Vagina (tissue), 2 donors: ENCODE data around the gene LRMDA. TPM values are rescaled to one million over a fixed set of nuclear protein-coding genes. Genes with fewer than 3 reads are reported as not detected.

ENCODE experiments used
- DNase-seq, 2 donors: peaks; one replicate each; pipeline ENCODE4 v3.0.0-alpha.2; 2017; ENCODE audit errors: extremely low spot score in 2 of 2
- H3K27ac ChIP-seq: fragments of 200-600 bp; sonication (generic); one replicate; pipeline ENCODE4 v1.5.1; 2019
- H3K27me3 ChIP-seq: fragments of 200-600 bp; sonication (generic); one replicate; pipeline ENCODE4 v1.5.1; 2019
- H3K36me3 ChIP-seq, 2 donors: fragments of 200-600 bp; sonication (generic); one replicate each; pipeline ENCODE4 v1.5.1; 2017 to 2019
- H3K4me1 ChIP-seq: fragments of 200-600 bp; sonication (generic); one replicate; pipeline ENCODE4 v1.5.1; 2019
- H3K4me3 ChIP-seq, 2 donors: fragments of 200-600 bp; sonication (generic); 1 replicate in 1 of 2; 2 replicates in 1 of 2; pipeline ENCODE4 v1.5.1; 2016 to 2019
- H3K9me3 ChIP-seq: fragments of 200-600 bp; sonication (generic); one replicate; pipeline ENCODE4 v1.5.1; 2019
- POLR2A ChIP-seq, 2 donors: fragments of 450-650 bp; IDR thresholded peaks; one replicate each; pipeline ENCODE4 v1.6.1; 2017; ENCODE audit warnings: antibody characterized with exemption in 2 of 2, mild to moderate bottlenecking in 2 of 2, moderate library complexity in 2 of 2
- POLR2AphosphoS5 ChIP-seq, 2 donors: sonication (generic); formaldehyde crosslinking; IDR thresholded peaks; one replicate each; pipeline ENCODE4 v1.9.0; 2017; ENCODE audit warnings: antibody characterized with exemption in 2 of 2, mild to moderate bottlenecking in 2 of 2, low read depth in 1 of 2; ENCODE audit not compliant: insufficient read depth in 1 of 2
- intact Hi-C: fragments of 100-400 bp; cut with DNase I; formaldehyde crosslinking; loops from one replicate; pipeline ENCODE4 v1.15.1; 2023
- total RNA-seq: library from RNA; depleted of rRNA; stranded (reverse); fragments of >200 nt; gene quantifications from one replicate; pipeline ENCODE4 v1.2.3, GENCODE V29; 2016
- TF ChIP-seq, protein P1 (sequence below), 3 experiments: fragments of 450-650 bp in 2 of 3; fragments of 200-600 bp in 1 of 3; sonication (generic) in 1 of 3; IDR thresholded peaks; one replicate each; pipeline ENCODE4 v1.5.1; 2017 to 2019; ENCODE audit warnings: antibody characterized with exemption in 3 of 3, mild to moderate bottlenecking in 2 of 3, moderate library complexity in 2 of 3

The LRMDA gene
- total RNA-seq, 1 donor from 2014 or later, result 22.6 TPM

DNA sequence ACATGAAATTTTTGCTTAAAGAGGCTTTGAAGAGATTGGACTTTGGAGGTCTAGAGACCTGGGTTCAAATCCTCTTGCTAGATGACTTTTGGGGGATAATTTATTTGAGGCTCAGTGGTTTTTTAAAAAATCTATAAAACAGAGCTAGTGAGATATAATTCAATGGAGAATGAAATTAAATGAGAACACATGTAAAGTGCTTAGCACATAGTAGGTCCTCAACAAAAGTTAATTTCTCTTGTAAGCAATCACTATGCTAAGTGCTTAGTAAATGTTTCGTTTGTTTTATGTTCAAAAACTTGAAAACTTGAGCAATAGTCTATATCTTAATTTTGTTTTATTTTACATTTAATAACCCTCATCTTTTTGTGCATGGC lies 64.8 kb downstream of the LRMDA start:
- no peak for TF ChIP-seq POLR2A (IDR thresholded peaks at IDR 0.05)
- TF ChIP-seq POLR2AphosphoS5 (IDR thresholded peaks at IDR 0.05; ENCODE audit: insufficient read depth in 1 of 2, low read depth in 1 of 2), result no peak
- TF ChIP-seq, protein P1, sequence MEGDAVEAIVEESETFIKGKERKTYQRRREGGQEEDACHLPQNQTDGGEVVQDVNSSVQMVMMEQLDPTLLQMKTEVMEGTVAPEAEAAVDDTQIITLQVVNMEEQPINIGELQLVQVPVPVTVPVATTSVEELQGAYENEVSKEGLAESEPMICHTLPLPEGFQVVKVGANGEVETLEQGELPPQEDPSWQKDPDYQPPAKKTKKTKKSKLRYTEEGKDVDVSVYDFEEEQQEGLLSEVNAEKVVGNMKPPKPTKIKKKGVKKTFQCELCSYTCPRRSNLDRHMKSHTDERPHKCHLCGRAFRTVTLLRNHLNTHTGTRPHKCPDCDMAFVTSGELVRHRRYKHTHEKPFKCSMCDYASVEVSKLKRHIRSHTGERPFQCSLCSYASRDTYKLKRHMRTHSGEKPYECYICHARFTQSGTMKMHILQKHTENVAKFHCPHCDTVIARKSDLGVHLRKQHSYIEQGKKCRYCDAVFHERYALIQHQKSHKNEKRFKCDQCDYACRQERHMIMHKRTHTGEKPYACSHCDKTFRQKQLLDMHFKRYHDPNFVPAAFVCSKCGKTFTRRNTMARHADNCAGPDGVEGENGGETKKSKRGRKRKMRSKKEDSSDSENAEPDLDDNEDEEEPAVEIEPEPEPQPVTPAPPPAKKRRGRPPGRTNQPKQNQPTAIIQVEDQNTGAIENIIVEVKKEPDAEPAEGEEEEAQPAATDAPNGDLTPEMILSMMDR (IDR thresholded peaks at IDR 0.05), result no peak
- Histone ChIP-seq H3K36me3 (no peaks in the 10 kb centered on the region), H3K9me3 (no peaks in the 10 kb centered on the region), H3K27me3 (no peaks in the 10 kb centered on the region), H3K4me1 (peaks cover 17% of the 10 kb centered on the region), H3K27ac (no peak overlapping the region), H3K4me3 (no peak overlapping the region)
- intact Hi-C loops, result no loop called here
- no peak for DNase-seq

DNA sequence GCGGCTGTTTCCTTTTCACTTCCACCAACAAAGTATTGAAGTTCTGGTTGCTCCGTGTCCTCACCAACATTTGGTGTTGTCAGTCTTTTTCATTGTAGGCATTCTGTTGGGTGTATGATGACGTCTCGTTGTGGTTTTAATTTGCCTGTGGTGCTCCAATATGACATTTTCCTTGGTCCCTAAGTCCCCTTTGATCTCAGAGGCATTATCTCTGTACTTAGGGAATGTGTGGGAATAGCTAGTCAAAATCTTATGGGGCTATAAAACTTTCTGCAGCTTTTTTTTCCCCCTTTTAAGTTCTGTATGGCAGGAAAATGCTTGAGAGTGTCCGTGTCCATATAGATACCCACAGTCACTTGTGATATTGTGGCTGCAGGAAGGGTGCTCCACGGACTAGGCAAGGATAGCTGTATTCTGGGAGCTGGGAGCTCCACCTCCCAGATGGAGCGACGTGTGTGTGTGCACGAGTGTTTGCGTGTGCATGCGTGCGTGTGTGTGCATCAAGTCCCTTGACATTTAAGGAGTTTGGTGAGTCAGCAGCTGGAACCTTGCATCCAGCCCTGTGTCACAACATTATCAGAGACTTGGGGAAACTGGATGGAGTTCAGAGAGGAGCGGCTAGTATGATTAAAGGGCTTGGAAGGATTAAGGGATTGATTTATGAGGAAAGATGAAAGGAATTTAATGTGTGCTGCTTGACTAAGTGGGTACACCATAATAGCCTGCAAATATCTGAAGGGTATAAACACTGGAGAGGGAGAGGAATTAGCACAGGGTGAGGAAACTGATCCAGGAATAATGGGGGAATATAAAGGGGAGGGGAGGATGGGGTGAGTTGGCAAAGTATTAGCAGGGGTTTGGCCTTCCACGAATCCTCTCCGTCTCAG lies 66.8 kb downstream of the LRMDA start:
- H3K4me3 ChIP-seq, result no peak overlapping the region
- H3K9me3 ChIP-seq, result no peaks in the 10 kb centered on the region
- no peaks in the 10 kb centered on the region for H3K36me3 ChIP-seq
- TF ChIP-seq POLR2A (IDR thresholded peaks at IDR 0.05) (no peak), POLR2AphosphoS5 (IDR thresholded peaks at IDR 0.05; ENCODE audit: insufficient read depth in 1 of 2, low read depth in 1 of 2) (peak; percentile 63 to 67)
- TF ChIP-seq, protein P1 (IDR thresholded peaks at IDR 0.05), result no peak
- no peaks in the 10 kb centered on the region for H3K27me3 ChIP-seq
- intact Hi-C loops, result no loop called here
- peaks cover 17% of the 10 kb centered on the region for H3K4me1 ChIP-seq
- no peak for DNase-seq
- peak overlapping the region; percentile 15 for H3K27ac ChIP-seq

DNA sequence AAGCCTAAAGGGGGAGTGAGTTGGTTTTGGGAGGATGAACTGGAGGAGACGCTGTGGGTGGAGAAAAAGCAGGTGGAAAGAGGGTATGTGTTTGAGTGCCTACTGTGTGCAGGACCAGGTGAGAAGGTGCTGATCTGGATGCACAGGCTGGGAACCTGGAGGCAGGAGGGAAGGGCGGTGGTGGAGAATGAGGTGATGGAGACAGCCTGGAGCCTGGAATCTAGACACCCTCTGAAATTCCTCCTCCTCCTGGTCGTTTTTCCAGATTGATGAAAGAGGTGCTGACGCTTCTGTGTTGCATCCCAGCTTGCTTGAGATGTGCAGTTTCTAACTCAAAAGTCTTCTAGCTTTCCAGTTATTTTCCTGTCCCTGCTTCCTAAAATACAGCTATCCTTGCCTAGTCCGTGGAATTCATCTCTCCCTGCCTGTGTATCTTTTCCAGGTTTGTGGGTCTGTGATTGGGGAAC lies 67.5 kb downstream of the LRMDA start:
- no peaks in the 10 kb centered on the region for H3K36me3 ChIP-seq
- H3K9me3 ChIP-seq, result no peaks in the 10 kb centered on the region
- no peak for DNase-seq
- H3K27me3 ChIP-seq, result no peaks in the 10 kb centered on the region
- H3K4me3 ChIP-seq, result no peak overlapping the region
- TF ChIP-seq, protein P1 (IDR thresholded peaks at IDR 0.05), result no peak
- TF ChIP-seq POLR2A (IDR thresholded peaks at IDR 0.05), result no peak
- TF ChIP-seq POLR2AphosphoS5 (IDR thresholded peaks at IDR 0.05; ENCODE audit: insufficient read depth in 1 of 2, low read depth in 1 of 2), result no peak
- peaks cover 17% of the 10 kb centered on the region for H3K4me1 ChIP-seq
- H3K27ac ChIP-seq, result no peak overlapping the region
- intact Hi-C loops, result no loop called here

DNA sequence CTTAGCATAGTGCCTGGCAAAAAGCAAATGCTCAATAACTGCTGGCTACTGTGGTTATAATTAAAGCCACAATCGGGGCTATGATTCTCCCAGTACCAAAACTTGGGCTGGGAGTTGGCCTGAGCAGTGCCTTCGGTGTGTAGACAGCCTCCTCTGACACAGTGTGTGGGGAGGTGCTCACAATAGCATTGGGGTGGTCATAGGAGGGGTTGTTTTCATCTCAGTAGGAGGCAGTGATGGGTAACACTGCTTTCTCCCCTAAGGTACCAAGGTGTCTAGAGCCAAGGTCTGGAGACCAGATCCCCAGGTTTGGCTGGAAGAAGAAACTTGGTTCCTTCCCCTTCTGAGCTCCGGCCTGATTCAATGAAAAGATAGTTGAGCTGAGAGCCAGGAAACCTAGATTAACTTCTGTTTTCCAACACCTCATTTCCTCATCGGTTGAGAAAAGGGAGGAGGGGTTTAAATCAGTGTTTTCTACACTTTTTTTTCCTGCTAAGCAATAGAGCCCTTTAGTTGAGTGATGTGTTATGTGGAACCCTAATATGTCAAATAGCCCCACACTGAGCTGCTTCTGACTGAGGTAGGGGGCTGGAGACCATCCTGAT lies 68.2 kb downstream of the LRMDA start:
- Histone ChIP-seq H3K36me3 (no peaks in the 10 kb centered on the region), H3K27ac (no peak overlapping the region), H3K27me3 (no peaks in the 10 kb centered on the region), H3K9me3 (no peaks in the 10 kb centered on the region), H3K4me3 (no peak overlapping the region), H3K4me1 (peaks cover 17% of the 10 kb centered on the region)
- no peak for TF ChIP-seq POLR2A (IDR thresholded peaks at IDR 0.05)
- no peak for DNase-seq
- intact Hi-C loops, result no loop called here

DNA sequence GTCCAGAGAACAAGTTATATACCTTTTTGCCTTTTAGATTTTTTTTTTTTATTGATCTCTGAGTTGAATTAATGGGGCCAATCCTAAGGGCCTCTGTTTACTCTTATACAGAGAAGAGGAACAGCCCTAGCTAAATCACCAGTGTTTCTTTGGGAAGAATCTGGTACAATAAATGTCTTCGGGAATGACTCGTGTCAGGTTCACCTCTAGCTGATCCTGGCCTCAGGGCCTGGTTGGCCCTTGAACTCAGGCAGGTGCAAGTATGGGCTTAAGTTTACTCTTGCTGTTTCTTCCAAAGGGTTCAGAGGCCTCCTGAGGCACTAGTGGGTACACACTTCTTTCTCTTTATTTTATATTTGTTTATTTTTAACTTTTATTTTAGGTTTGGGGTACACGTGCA lies 71.0 kb downstream of the LRMDA start:
- no peak for TF ChIP-seq POLR2A (IDR thresholded peaks at IDR 0.05)
- TF ChIP-seq POLR2AphosphoS5 (IDR thresholded peaks at IDR 0.05; ENCODE audit: insufficient read depth in 1 of 2, low read depth in 1 of 2), result no peak
- TF ChIP-seq, protein P1 (IDR thresholded peaks at IDR 0.05), result no peak
- H3K4me1 ChIP-seq, result peaks cover 24% of the 10 kb centered on the region
- H3K4me3 ChIP-seq, result no peak overlapping the region
- H3K36me3 ChIP-seq, result no peaks in the 10 kb centered on the region
- DNase-seq, result peak in 1 of 2 donors; percentile 3
- no peaks in the 10 kb centered on the region for H3K9me3 ChIP-seq
- no peaks in the 10 kb centered on the region for H3K27me3 ChIP-seq
- intact Hi-C loops, result no loop called here
- H3K27ac ChIP-seq, result no peak overlapping the region
